Hematopoietic multipotent progenitor cell treated with erythropoietin and hydrocortisone succinate and interleukin-3 and kit ligand, for 8 days (in vitro differentiated cells): ENCODE measurements around the gene SORBS1.
A peak's percentile ranks its signal among the peaks of the same experiment; 100 is the strongest.

Experiments
- DNase-seq: peaks from one replicate; pipeline ENCODE4 v3.0.0-alpha.2; 2015

Gene SORBS1

GRCh38 chr10:95561177-95561863 lies at the start of gene SORBS1:
Gene SORBS1 (minus strand): TSS chr10:95561371. CDS start chr10:95441135, 120,236 bp downstream.
- DNase-seq, result peak; percentile 95

DNA sequence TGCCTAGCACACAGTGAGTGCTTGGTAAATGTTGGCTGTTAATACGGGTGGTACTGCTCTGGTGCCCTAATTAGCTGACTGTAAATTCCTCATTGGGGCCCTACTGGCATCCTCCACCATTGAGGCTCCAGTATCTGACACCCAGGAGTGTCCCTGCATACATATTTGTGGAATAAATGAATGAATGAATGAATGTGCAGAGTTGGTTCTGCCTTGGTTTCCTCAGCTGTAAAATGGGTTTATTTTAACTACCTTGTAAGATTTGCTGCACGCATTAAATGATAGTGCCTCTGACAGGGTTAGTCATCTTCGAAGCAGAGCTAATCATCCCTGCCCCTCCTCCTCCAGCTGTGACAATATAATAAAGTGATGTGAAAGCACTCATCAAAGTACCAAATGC lies 49.6 kb upstream of the SORBS1 start:
- no peak for DNase-seq

GRCh38 chr10:95606922-95607321 lies 45.8 kb upstream of the SORBS1 start:
- DNase-seq, result no peak

DNA sequence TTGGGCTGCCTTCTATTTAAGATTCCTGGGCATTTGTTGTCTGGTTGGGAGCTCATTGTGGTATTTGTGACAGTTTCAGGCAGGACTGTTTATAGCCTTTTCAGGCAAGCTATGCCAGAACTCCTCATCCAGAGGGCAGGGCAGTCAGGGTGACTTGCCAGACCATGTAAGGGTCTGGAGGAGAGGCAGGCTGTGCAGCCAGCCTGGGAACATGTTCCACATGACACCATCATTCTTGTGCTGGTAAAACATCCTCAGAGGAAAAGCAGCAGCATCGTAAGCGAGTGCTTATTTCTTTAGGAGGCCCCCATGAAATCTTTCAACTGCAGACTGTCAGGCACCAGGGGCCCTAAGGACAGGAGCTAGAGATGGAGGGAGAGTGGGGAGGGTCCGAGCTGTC lies 44.0 kb upstream of the SORBS1 start:
- no peak for DNase-seq

DNA sequence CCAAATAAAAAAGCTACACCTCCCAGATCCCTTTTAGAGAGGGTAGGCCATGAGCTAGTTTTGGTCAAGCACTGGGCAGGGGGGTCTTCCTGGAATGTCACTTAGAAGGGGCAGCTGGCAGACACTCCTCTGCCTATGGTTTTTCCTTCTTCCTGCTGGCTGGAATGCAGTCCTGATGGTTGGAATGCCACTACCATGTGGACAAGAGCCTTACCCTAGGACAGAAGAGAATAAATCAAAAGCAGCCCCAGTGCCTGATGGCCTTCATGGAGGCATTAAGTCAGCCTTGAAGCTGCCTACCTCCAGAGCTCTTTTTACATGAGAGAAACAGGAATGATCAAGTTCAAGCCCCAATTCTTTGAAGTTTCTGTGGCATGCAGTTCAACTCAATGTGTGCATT lies 43.5 kb upstream of the SORBS1 start:
- DNase-seq, result no peak

DNA sequence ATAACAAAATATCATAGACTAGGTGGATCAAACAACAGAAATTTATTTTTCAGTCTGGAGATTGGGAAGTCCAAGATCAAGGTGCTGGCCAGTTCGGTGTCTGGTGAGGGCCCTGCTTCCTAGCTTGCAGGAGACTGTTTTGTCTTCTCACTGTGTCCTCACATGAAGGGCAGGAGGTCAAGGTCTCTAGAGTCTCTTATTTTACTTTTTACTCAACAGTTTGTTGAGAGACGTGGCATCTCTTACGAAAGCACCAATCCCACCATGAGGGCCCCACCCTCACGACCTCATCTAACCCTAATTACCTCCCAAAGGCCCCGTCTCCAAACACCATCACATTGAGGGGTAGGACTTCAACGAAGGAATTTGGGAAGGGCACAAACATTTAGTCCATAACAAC lies 41.2 kb upstream of the SORBS1 start:
- no peak for DNase-seq

GRCh38 chr10:95601116-95601719 lies 40.0 kb upstream of the SORBS1 start:
- DNase-seq, result peak; percentile 90

GRCh38 chr10:95600158-95600557 lies 39.0 kb upstream of the SORBS1 start:
- DNase-seq, result no peak

DNA sequence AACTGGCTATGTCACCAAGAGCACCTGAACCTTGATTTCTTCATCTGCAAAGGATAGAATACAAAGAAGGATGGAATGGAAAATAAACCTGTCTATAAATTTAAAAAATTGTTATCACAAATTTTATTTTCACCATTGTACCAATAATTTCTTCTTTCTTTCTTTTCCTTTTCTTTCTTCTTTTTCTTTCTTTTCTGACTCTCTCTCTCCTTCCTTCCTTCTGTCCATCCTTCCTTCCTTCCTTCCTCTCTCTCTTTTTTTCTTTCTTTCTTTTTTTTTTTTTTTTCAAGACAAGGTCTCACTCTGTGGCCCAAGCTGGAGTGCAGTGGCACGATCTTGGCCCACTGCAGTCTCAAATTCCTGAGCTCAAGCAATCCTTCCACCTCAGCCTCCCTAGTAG lies 36.6 kb upstream of the SORBS1 start:
- DNase-seq, result no peak

GRCh38 chr10:95588025-95588424 lies 26.9 kb upstream of the SORBS1 start:
- DNase-seq, result no peak

DNA sequence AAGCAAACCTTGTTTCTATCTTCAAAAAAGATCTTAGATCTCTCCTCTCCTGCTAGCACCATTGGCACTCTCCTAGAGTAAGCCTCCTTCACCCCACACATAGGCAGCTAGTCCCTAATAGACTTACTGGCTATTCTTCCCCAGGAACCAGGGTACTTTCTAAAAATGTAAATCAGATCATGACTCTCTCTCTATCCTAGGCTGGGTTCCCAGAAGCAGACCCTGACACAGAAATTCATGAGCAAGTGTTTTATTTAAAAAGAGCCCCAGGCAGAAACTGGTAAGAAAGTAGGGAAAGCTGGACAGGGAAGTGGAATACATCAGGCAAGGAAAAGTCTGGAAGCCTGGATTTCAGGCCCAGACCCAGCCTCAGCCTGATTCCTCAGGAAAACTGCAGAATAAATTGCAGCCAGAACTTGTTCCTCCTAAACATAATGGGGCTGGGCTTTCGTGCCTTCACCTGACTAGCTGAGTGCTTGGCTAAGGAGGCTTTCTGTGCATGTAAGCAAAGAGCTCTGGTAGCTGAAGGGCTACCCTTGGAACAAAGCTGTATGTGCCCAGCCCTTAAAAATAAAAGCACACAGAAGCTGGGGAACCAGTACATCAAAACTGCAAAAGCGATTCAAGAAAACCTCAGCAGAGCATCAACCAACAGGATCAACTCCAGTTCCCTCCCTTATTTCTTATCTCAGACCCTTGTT lies 18.8 kb upstream of the SORBS1 start:
- DNase-seq, result no peak

DNA sequence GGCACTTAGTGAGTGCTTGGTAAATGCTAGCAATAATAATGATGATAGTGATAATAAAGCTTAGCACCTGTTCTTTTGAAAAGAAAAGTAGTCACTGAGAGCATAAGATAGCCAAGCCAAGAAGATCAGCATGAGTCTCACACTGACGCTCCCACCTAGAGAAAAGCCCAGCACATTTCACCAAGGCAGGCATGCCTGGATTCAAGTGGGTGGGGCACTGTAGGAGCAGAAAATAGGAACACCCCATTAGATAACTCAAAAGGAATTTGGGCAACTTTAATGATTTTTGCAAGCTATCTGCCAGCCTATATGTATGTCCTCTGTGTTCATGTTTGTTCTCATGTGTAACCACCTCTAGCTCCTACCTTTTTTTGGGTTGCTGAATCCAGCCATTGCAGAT lies 18.1 kb upstream of the SORBS1 start:
- no peak for DNase-seq

GRCh38 chr10:95578619-95579018 lies 17.4 kb upstream of the SORBS1 start:
- DNase-seq, result no peak

- no peak for DNase-seq
These were observed 13.6 kb upstream of the SORBS1 start for GRCh38 chr10:95574649-95575365.

DNA sequence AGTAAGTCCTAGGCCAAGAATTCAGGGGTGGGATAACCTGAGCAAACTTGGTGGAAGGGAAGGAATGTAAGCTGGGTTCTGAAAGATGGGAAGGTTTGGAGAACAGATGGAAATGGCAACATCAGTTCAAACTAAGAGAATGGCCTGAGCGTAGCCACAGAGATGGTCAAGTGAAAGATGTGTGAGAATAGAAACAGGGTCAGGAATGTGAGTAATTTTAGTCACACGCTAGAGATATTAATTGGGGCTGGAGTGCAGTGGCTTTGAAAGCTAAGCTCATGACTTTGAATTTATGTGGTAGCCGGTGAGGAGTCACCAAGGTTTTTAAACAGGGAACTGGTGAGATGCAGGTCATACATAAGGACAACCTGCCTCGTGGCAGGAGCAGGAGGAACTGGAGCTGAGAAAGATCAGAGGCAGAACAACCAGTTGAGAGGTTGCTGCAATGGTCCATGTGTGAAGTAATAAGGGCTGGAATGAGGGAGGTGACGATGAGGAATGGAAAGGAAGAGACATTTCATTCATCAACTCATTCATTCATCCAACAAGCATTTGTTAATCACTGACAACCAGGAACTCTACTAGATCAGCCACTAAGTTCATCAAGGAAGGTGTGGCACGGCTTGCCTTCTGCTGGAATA lies 12.9 kb upstream of the SORBS1 start:
- no peak for DNase-seq

DNA sequence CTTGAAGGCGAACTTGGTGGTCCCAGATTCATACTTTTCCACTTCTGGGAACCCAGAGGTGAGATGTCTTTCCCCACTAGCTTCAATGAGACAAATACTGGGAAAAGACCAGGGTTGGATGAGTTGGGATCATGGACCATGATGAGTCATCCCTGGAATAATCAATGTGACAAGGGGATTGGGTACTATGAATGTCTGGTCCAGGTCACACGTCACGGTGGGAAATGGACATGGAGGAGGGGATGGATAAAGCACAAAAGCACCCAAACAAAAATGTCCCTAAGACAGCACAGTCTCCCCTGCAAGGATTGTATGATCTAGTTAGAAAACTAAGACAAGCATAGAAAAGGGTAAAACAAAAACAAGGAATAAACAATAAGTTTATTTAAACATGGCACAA lies 12.4 kb upstream of the SORBS1 start:
- no peak for DNase-seq

DNA sequence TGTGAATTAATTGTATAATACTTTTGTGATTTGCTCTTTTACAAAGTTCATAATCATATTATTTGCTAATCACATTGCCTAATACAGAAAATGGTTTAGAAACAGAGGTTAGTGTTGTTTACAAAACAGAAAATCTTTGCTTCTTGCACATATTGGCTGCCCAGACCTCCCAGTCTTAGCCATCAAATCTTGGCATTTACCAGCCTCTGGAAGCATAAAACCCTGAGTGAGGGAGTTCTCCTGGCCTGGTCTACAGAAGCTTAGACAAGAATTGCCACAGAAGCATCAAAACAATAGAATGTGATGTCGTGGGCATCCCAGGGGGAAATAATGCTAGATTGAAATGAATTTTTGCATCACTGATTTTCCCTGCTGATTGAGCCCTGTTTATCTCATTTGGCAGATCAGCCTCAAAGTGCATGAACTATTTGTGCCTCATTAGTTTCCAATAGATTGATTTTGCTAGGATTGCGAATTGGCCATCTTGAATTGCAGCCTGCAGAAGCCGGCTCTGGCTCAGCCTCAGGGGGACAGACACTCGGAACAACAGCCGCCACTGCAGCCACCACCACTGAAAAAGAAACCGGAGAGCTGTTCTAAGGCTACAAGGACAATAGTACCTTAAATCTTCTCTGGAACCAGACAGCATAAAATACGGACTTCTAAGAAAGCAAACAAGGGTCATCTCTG lies 11.1 kb upstream of the SORBS1 start:
- no peak for DNase-seq

DNA sequence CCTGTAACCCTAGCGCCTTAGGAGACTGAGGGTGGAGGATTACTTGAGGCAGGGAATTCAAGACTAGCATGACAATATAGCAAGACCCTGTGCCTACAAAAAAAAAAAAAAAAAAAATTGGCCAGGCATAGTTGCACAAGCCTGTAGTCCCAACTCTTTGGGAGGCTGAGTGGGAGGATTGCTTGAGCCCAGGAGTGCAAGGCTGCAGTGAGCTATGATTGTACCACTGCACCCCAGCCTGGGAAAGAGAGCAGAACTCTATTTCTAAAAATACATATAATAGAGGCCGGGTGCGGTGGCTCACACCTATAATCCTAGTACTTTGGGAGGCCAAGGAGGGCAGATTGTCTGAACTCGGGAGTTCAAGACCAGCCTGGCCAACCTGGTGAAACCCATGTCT lies 10.2 kb upstream of the SORBS1 start:
- no peak for DNase-seq

DNA sequence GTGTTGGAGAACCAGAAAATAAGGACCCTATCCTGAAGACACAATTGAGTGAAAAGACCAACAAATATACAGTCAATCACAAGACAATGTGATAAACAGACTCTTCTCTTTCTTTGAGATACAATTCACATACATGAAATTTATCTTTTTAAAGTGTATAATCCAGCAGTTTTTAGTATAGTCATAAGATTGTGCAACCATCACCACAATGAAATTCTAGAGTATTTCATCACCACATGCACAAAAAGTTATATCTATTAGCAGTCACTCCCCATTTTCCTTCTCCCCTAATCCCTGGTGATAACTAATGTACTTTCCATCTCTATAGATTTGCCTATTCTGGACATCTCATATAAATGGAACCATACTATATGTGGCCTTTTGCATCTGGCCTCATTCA lies 8.2 kb upstream of the SORBS1 start:
- DNase-seq, result no peak

GRCh38 chr10:95567903-95568630 lies 6.9 kb upstream of the SORBS1 start:
- DNase-seq, result no peak

DNA sequence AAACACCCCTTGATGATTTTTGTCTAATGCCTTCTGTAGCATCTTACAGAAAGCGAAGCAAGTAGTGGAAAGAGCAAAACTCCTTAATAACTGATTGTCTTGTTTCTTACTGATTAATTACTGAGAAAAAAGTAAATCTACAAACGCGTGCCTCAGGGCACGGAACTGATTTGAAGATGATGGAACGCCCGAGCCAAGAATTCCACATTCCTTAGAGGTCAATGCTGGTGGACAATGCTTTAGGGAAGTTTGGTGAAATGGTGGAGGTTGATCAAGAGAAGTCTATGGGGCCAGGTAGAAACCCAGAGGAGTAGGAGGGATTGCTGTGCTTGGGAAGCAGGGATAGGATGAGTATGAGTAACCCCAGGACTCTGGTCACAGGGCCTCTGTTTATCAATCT lies 5.0 kb upstream of the SORBS1 start:
- DNase-seq, result no peak

DNA sequence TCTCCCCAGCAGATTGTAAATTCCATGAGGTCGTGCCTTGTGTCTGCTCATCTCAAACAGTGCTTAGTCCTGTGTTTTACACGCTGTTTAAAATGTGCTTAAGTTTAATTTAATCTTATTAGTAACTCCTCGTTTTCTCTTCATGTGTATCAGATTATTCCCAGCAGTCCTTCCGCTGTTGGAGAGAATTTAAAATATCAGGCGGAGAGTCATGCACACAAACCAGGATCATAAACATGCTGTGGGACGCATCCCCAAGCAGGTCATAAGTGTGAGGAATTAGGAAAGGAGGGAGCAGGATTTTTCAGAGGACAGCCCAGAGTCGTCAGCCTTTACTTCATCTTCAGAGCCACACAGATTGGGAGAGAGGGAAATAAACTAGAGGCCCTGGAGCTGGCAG lies 4.2 kb upstream of the SORBS1 start:
- DNase-seq, result no peak
